Measurements from ENCODE around the gene STAT2.

The STAT2 gene

DNA sequence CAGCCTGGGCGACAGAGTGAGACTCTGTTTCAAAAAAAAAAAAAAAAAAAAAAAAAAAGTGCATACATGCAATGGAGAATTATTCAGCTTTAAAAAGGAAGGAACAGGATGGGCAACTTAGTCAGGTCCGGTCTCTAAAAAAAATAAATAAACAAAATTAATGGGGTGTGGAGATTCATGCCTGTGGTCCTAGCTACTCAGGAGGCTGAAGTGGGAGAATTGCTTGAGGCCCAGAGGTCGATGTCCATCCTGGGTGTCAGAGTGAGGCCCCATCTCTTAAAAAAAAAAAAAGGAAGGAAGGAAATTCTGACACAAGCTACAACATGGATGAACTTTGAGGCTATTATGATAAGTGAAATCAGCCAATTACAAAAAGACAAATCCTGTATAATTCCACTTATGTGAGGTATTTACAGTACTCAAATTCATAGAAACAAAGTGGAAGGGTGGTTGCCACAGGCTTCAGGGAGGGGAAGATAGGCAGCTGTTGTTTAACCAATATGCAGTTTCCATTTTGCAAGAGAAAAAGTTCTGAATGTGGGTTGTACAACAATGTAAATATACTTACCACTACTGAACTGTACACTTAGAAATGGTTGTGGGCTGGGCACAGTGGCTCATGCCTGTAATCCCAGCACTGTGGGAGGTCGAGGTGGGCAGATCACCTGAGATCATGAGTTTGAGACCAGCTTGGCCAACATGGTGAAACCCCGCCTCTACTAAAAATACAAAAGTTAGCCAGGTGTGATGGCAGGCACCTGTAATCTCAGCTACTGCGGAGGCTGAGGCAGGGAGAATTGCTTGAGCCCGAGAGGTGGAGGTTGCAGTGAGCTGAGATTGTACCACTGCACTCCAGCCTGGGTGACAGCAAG is 15.1 kb upstream of the STAT2 start:
- peaks cover 9% of the 10 kb centered on the region for H3K4me1 ChIP-seq (ENCODE audit: control insufficient read depth, insufficient read depth, low read depth, low read length)
- H4K8ac ChIP-seq (ENCODE audit: low read length), result no peak overlapping the region
- H3K23ac ChIP-seq (ENCODE audit: low read length in 2 of 2), result no peak overlapping the region
- no peaks in the 10 kb centered on the region for H3K9me3 ChIP-seq (ENCODE audit: control insufficient read depth, low read length)
- no peak overlapping the region for H3K18ac ChIP-seq (ENCODE audit: low read depth in 1 of 2, low read length in 2 of 2)
- H2BK5ac ChIP-seq (ENCODE audit: low read depth, low read length, poor library complexity, severe bottlenecking), result no peak overlapping the region
- no peak overlapping the region for H2BK120ac ChIP-seq (ENCODE audit: low read depth, low read length)
- DNase-seq, result peak; percentile 65
- no peak overlapping the region for H3K4me3 ChIP-seq (ENCODE audit: insufficient read depth in 1 of 2, low read depth in 1 of 2, low read length in 2 of 2)
- no peak overlapping the region for H2AK5ac ChIP-seq (ENCODE audit: low read length, severe bottlenecking)
- H2AFZ ChIP-seq (ENCODE audit: low read depth, low read length), result no peak overlapping the region
- H2BK15ac ChIP-seq (ENCODE audit: low read depth, poor library complexity, severe bottlenecking), result no peak overlapping the region
- H3K27ac ChIP-seq (ENCODE audit: low read length, poor library complexity, severe bottlenecking), result peak overlapping the region; percentile 5
- H2BK12ac ChIP-seq (ENCODE audit: low read length in 2 of 2), result no peak overlapping the region
- no peak overlapping the region for H4K91ac ChIP-seq (ENCODE audit: low read length)
- H3K4me2 ChIP-seq (ENCODE audit: low read length, poor library complexity, severe bottlenecking), result no peak overlapping the region
- H3K9ac ChIP-seq (ENCODE audit: low read length), result no peak overlapping the region
- H3K4ac ChIP-seq (ENCODE audit: low read depth in 1 of 2, low read length in 2 of 2), result no peak overlapping the region
- peaks cover 0 to 4% of the 10 kb centered on the region in 2 experiments for H3K27me3 ChIP-seq (ENCODE audit: control insufficient read depth in 1 of 2, insufficient read depth in 1 of 2, low read length in 2 of 2)
- H3K14ac ChIP-seq (ENCODE audit: low read length in 2 of 2), result no peak overlapping the region
- 77% methylated on average over 6 of the region's 7 CpGs for WGBS
- H3K79me1 ChIP-seq (replicated peaks; ENCODE audit: low read length, poor library complexity, severe bottlenecking), result no peaks in the 10 kb centered on the region
- no peaks in the 10 kb centered on the region for H3K36me3 ChIP-seq (ENCODE audit: control insufficient read depth in 1 of 2, insufficient read depth in 2 of 2, low read depth in 1 of 2, low read length in 2 of 2)

DNA sequence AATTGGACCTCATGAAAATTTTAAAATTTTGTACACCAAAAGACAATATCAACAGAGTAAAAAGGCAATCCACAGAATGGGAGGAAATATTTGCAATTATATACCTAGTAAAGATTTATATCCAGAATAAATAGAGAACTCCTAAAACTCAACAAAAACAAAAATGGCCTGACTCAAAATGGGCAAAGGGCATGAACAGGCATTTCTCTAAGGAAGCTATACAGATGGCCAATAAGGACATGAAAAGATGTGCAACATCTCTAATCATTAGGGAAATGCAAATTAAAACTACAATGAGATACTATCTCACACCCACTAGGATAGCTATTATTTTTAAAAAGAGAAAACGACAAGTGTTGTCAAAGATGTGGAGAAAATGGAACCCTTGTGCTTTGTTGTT is 13.6 kb upstream of the STAT2 start:
- no peak for DNase-seq
- Histone ChIP-seq H3K79me1 (replicated peaks; ENCODE audit: low read length, poor library complexity, severe bottlenecking) (no peaks in the 10 kb centered on the region), H3K4me1 (ENCODE audit: control insufficient read depth, insufficient read depth, low read depth, low read length) (peaks cover 9% of the 10 kb centered on the region), H3K18ac (ENCODE audit: low read depth in 1 of 2, low read length in 2 of 2) (no peak overlapping the region), H4K91ac (ENCODE audit: low read length) (no peak overlapping the region), H3K36me3 (ENCODE audit: control insufficient read depth in 1 of 2, insufficient read depth in 2 of 2, low read depth in 1 of 2, low read length in 2 of 2) (no peaks in the 10 kb centered on the region), H2BK5ac (ENCODE audit: low read depth, low read length, poor library complexity, severe bottlenecking) (no peak overlapping the region), H4K8ac (ENCODE audit: low read length) (no peak overlapping the region), H3K14ac (ENCODE audit: low read length in 2 of 2) (no peak overlapping the region), H3K4ac (ENCODE audit: low read depth in 1 of 2, low read length in 2 of 2) (no peak overlapping the region), H3K4me3 (ENCODE audit: insufficient read depth in 1 of 2, low read depth in 1 of 2, low read length in 2 of 2) (no peak overlapping the region), H2BK15ac (ENCODE audit: low read depth, poor library complexity, severe bottlenecking) (no peak overlapping the region), H3K27me3 (ENCODE audit: control insufficient read depth in 1 of 2, insufficient read depth in 1 of 2, low read length in 2 of 2) (peaks cover 0 to 4% of the 10 kb centered on the region in 2 experiments), H2AK5ac (ENCODE audit: low read length, severe bottlenecking) (no peak overlapping the region), H2AFZ (ENCODE audit: low read depth, low read length) (no peak overlapping the region), H2BK120ac (ENCODE audit: low read depth, low read length) (no peak overlapping the region), H2BK12ac (ENCODE audit: low read length in 2 of 2) (no peak overlapping the region), H3K23ac (ENCODE audit: low read length in 2 of 2) (no peak overlapping the region), H3K27ac (ENCODE audit: low read length, poor library complexity, severe bottlenecking) (no peak overlapping the region), H3K9ac (ENCODE audit: low read length) (no peak overlapping the region), H3K9me3 (ENCODE audit: control insufficient read depth, low read length) (no peaks in the 10 kb centered on the region), H3K4me2 (ENCODE audit: low read length, poor library complexity, severe bottlenecking) (no peak overlapping the region)
- 100% methylated on average over 1 of the region's 1 CpG for WGBS

DNA sequence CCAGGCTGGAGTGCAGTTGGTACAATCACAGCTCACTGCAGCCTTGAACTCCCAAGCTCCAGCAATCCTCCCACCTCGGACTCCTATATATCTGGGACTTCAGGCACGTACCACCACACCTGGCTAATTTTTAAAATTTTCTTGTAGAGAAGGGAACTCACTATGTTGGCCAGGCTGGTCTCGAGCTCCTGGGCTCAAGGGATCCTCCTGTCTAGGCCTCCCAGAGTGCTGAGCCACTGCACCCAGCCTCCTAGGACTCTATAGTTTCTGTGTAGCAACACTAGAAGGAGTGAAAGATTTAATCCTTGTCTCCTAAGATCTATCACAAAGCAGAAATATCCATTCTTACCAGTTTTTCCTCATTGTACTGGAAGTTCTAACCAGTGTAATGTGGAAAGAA is 7.0 kb upstream of the STAT2 start:
- H2BK12ac ChIP-seq (ENCODE audit: low read length in 2 of 2), result no peak overlapping the region
- no peak overlapping the region for H3K27ac ChIP-seq (ENCODE audit: low read length, poor library complexity, severe bottlenecking)
- H2BK15ac ChIP-seq (ENCODE audit: low read depth, poor library complexity, severe bottlenecking), result no peak overlapping the region
- H3K27me3 ChIP-seq (ENCODE audit: control insufficient read depth in 1 of 2, insufficient read depth in 1 of 2, low read length in 2 of 2), result no peaks in the 10 kb centered on the region
- H3K9me3 ChIP-seq (ENCODE audit: control insufficient read depth, low read length), result no peaks in the 10 kb centered on the region
- H4K8ac ChIP-seq (ENCODE audit: low read length), result no peak overlapping the region
- WGBS, result 86% methylated on average over 2 of the region's 3 CpGs
- no peak overlapping the region for H3K4me3 ChIP-seq (ENCODE audit: insufficient read depth in 1 of 2, low read depth in 1 of 2, low read length in 2 of 2)
- no peak overlapping the region for H3K9ac ChIP-seq (ENCODE audit: low read length)
- H2BK5ac ChIP-seq (ENCODE audit: low read depth, low read length, poor library complexity, severe bottlenecking), result no peak overlapping the region
- no peaks in the 10 kb centered on the region for H3K4me1 ChIP-seq (ENCODE audit: control insufficient read depth, insufficient read depth, low read depth, low read length)
- H3K4me2 ChIP-seq (ENCODE audit: low read length, poor library complexity, severe bottlenecking), result no peak overlapping the region
- H3K4ac ChIP-seq (ENCODE audit: low read depth in 1 of 2, low read length in 2 of 2), result no peak overlapping the region
- H2AK5ac ChIP-seq (ENCODE audit: low read length, severe bottlenecking), result no peak overlapping the region
- H3K14ac ChIP-seq (ENCODE audit: low read length in 2 of 2), result no peak overlapping the region
- H2AFZ ChIP-seq (ENCODE audit: low read depth, low read length), result no peak overlapping the region
- H3K79me1 ChIP-seq (replicated peaks; ENCODE audit: low read length, poor library complexity, severe bottlenecking), result no peaks in the 10 kb centered on the region
- H4K91ac ChIP-seq (ENCODE audit: low read length), result no peak overlapping the region
- H3K36me3 ChIP-seq (ENCODE audit: control insufficient read depth in 1 of 2, insufficient read depth in 2 of 2, low read depth in 1 of 2, low read length in 2 of 2), result no peaks in the 10 kb centered on the region
- no peak overlapping the region for H3K18ac ChIP-seq (ENCODE audit: low read depth in 1 of 2, low read length in 2 of 2)
- no peak for DNase-seq
- H3K23ac ChIP-seq (ENCODE audit: low read length in 2 of 2), result no peak overlapping the region
- no peak overlapping the region for H2BK120ac ChIP-seq (ENCODE audit: low read depth, low read length)

DNA sequence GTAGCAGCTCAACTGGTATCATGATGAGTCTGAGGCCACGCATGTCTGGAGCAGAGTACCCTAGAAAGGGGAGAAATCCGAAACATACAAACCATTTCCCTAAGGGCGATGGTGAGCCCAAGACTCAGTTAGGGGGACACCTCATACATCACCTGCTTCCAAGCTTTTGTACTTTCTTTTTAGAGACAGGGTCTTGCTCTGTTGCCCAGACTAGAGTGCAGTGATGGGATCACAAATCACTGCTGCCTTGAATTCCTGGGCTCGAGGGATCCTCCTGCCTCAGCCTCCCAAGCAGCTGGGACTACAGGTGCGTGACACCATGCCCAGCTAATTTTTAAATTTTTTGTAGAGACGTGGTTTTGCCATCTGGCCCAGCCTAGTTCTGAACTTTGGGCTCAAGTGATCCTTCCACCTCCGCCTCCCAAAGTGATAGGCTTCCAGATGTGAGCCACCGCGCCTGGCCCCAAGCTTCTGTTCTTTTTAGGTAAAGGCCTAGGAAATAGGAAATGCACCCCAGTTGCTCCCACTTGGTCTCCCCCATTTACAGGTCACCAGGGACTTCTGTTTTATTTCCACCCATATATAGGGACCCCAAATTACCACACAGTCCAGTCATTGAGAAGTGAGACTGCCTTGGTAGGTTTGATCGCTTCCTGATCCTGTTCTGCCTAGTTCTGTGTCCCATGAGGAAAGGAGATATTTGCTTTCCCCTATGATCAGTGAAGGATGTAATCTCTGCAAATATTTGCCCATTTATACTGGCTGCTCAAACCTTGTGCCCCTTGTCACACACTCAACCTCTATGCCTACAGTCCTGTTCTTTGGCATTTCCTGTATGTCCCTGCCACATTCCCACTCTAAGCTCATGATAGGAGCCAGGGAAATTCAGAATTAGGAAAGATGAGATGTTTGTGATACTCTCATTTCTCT is 2.5 kb upstream of the STAT2 start, which contains the start of gene APOF:
TSS of gene APOF (minus strand) at position 728 of the 930 bp plus-strand sequence. CDS start at position 616, 112 bp downstream.
- no peak within 1 kb of the TSS for H3K4ac ChIP-seq (ENCODE audit: low read depth in 1 of 2, low read length in 2 of 2)
- peaks cover 2% of the 10 kb centered on the region for H3K4me1 ChIP-seq (ENCODE audit: control insufficient read depth, insufficient read depth, low read depth, low read length)
- H2BK5ac ChIP-seq (ENCODE audit: low read depth, low read length, poor library complexity, severe bottlenecking), result no peak within 1 kb of the TSS
- no peak within 1 kb of the TSS for H3K18ac ChIP-seq (ENCODE audit: low read depth in 1 of 2, low read length in 2 of 2)
- no peak within 1 kb of the TSS for H4K8ac ChIP-seq (ENCODE audit: low read length)
- H3K9me3 ChIP-seq (ENCODE audit: control insufficient read depth, low read length), result no peaks in the 10 kb centered on the region
- no peak within 1 kb of the TSS for H3K4me3 ChIP-seq (ENCODE audit: insufficient read depth in 1 of 2, low read depth in 1 of 2, low read length in 2 of 2)
- H3K14ac ChIP-seq (ENCODE audit: low read length in 2 of 2), result no peak within 1 kb of the TSS
- H3K27me3 ChIP-seq (ENCODE audit: control insufficient read depth in 1 of 2, insufficient read depth in 1 of 2, low read length in 2 of 2), result no peaks in the 10 kb centered on the region
- no peak within 1 kb of the TSS for H3K4me2 ChIP-seq (ENCODE audit: low read length, poor library complexity, severe bottlenecking)
- H2BK120ac ChIP-seq (ENCODE audit: low read depth, low read length), result no peak within 1 kb of the TSS
- H2BK12ac ChIP-seq (ENCODE audit: low read length in 2 of 2), result no peak within 1 kb of the TSS
- H3K79me1 ChIP-seq (replicated peaks; ENCODE audit: low read length, poor library complexity, severe bottlenecking), result no peaks in the 10 kb centered on the region
- no peak within 1 kb of the TSS for H3K23ac ChIP-seq (ENCODE audit: low read length in 2 of 2)
- H3K9ac ChIP-seq (ENCODE audit: low read length), result no peak within 1 kb of the TSS
- no peak within 1 kb of the TSS for H2AK5ac ChIP-seq (ENCODE audit: low read length, severe bottlenecking)
- H3K36me3 ChIP-seq (ENCODE audit: control insufficient read depth in 1 of 2, insufficient read depth in 2 of 2, low read depth in 1 of 2, low read length in 2 of 2), result peaks cover 0 to 6% of the 10 kb centered on the region in 2 experiments
- H2AFZ ChIP-seq (ENCODE audit: low read depth, low read length), result no peak within 1 kb of the TSS
- H3K27ac ChIP-seq (ENCODE audit: low read length, poor library complexity, severe bottlenecking), result no peak within 1 kb of the TSS
- no peak for DNase-seq
- H4K91ac ChIP-seq (ENCODE audit: low read length), result no peak within 1 kb of the TSS
- 89% methylated on average over 9 of the region's 10 CpGs for WGBS
- no peak within 1 kb of the TSS for H2BK15ac ChIP-seq (ENCODE audit: low read depth, poor library complexity, severe bottlenecking)
